ENCODE data around the gene OR2L8. TPM values are rescaled to one million over a fixed set of nuclear protein-coding genes. Genes with fewer than 3 reads are reported as not detected.

Gene OR2L8
- total RNA-seq, 1 experiment from 2014 or later = not detected

DNA sequence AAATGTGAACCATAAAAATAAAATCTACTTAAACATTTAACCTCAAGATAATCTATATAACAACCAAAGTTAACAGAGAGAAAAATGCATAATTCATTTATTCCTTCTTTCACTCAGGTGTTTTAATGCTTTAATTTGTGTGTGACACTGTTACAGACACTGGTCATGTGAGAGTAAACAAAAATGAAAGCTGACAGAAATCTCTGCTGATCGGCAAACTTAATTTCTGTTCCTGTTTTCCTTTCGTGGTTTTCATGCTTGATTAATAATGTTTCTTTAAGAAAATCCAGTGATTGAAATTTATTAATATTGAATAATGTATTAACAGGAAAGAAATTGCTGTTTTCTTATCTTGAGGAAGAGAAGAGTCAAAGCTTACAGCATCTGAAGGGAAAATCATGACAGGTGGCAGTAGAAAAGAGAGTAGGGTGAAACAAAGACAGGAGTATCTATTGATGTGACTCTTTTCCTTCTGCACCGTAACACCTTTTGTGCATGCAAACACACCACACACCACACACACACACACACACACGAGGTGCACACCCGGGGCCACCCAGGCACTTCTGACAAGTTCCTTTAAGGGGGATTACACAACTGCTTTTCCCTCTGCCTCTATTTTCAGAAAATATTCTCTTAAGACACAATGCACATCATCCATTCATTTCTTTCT lies 18.0 kb downstream of the OR2L8 start:
- no peak for DNase-seq (ENCODE audit: low spot score)

DNA sequence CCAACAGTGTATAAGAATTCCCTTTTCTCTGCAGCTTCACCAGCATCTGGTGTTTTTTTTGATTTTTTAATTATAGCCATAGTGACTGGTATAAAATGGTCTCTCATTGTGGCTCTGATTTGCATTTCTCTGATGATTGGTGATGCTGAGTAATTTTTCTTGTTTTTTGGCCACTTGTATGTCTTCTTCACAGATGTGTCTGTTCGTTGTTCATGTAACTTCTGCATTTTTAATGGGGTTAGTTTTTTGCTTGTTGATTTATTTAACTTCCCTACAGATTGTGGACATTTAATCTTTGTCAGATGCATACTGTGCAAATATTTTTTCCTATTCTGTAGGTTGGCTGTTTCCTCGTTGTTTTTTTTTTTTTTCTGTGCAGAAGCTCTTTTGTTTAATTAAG lies 44.3 kb downstream of the OR2L8 start:
- no peak for DNase-seq (ENCODE audit: low spot score)

DNA sequence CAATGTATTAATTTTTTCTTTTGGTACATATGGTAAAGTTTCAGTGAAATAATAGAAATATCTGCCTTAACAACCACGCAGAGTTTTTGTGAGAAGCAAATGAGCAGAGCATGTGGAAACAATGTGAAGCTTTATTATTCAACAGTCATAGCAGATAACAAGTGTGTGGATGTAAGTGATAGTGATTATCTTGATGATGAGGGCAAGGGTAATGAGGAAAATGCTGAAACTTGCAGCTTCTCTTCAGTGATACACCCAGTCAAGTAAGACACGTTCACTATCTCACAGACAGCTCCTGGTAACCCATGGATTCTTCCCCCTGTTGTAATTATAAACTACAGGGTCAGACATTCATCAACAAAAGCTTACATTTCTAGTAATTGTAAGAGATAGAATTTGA lies 50.2 kb downstream of the OR2L8 start:
- DNase-seq (ENCODE audit: low spot score) = no peak

Other genes starting within 250 kb of the OR2L8 start
- not detected in 2 replicates for gene OR6F1, start 232.2 kb upstream of the OR2L8 start, total RNA-seq (2014; rRNA removed; shearing (Covaris generic))
- gene OR14K1, start 210.2 kb upstream of the OR2L8 start, total RNA-seq (2014; rRNA removed; shearing (Covaris generic)) = not detected in 2 replicates
- gene OR14A2, start 200.7 kb upstream of the OR2L8 start, total RNA-seq (2014; rRNA removed; shearing (Covaris generic)) = not detected in 2 replicates
- gene OR1C1, start 188.3 kb upstream of the OR2L8 start, total RNA-seq (2014; rRNA removed; shearing (Covaris generic)) = not detected in 2 replicates
- not detected in 2 replicates for gene OR14A16, start 124.7 kb upstream of the OR2L8 start, total RNA-seq (2014; rRNA removed; shearing (Covaris generic))
- not detected in 2 replicates for gene OR11L1, start 107.0 kb upstream of the OR2L8 start, total RNA-seq (2014; rRNA removed; shearing (Covaris generic))
- not detected in 2 replicates for gene TRIM58, start 91.7 kb upstream of the OR2L8 start, total RNA-seq (2014; rRNA removed; shearing (Covaris generic))
- gene OR2W3, start 53.3 kb upstream of the OR2L8 start, total RNA-seq (2014; rRNA removed; shearing (Covaris generic)) = not detected in 2 replicates
- gene OR2T8, start 28.6 kb upstream of the OR2L8 start, total RNA-seq (2014; rRNA removed; shearing (Covaris generic)) = not detected in 2 replicates
- not detected in 2 replicates for gene OR2AJ1, start 24.0 kb upstream of the OR2L8 start, total RNA-seq (2014; rRNA removed; shearing (Covaris generic))
- not detected in 2 replicates for gene OR2AK2, start 16.4 kb downstream of the OR2L8 start, total RNA-seq (2014; rRNA removed; shearing (Covaris generic))
- gene OR2L5, start 64.8 kb downstream of the OR2L8 start, total RNA-seq (2014; rRNA removed; shearing (Covaris generic)) = not detected in 2 replicates
- not detected in 2 replicates for gene OR2L2, start 81.2 kb downstream of the OR2L8 start, total RNA-seq (2014; rRNA removed; shearing (Covaris generic))
- gene OR2L3, start 98.0 kb downstream of the OR2L8 start, total RNA-seq (2014; rRNA removed; shearing (Covaris generic)) = not detected in 2 replicates
- gene OR2L13, start 146.3 kb downstream of the OR2L8 start, total RNA-seq (2014; rRNA removed; shearing (Covaris generic)) = not detected in 2 replicates
- gene OR2M5, start 196.3 kb downstream of the OR2L8 start, total RNA-seq (2014; rRNA removed; shearing (Covaris generic)) = not detected in 2 replicates
- 0.14 TPM in 1 of 2 replicates, not detected in the other for gene OR2M2, start 226.0 kb downstream of the OR2L8 start, total RNA-seq (2014; rRNA removed; shearing (Covaris generic))
- 0.12 and 0.19 TPM in 2 replicates for gene OR2M3, start 248.4 kb downstream of the OR2L8 start, total RNA-seq (2014; rRNA removed; shearing (Covaris generic))

Measured in A172 (cell line).